ENCODE results near the gene PPT2. TPM values are rescaled to one million over a fixed set of nuclear protein-coding genes. Genes with fewer than 3 reads are reported as not detected.
A peak's percentile ranks its signal among the peaks of the same experiment; 100 is the strongest.

The PPT2 gene
- total RNA-seq, 2 donors from 2014 or later = 51.1 to 65.3 TPM

GRCh38 chr6:32127717-32128592 is 26.0 kb upstream of the PPT2 start, which contains the start of gene ATF6B:
TSS of gene ATF6B (minus strand) at chr6:32128246. CDS start at chr6:32128207, 39 bp downstream.
- Mint-ChIP-seq H3K4me1 (peaks cover 21% of the 10 kb centered on the region), H3K27me3 (ENCODE audit: insufficient read depth) (peaks cover 2% of the 10 kb centered on the region), H3K27ac (peak within 1 kb of the TSS; percentile 99), H3K36me3 (ENCODE audit: low read depth) (peaks cover 23% of the 10 kb centered on the region), H3K4me3 (peak within 1 kb of the TSS; percentile 99), H3K9me3 (no peaks in the 10 kb centered on the region)
- Histone ChIP-seq H3K27ac (ENCODE audit: low read depth, low read length) (peak within 1 kb of the TSS; percentile 92), H3K27me3 (ENCODE audit: control insufficient read depth, insufficient read depth, low read length, poor library complexity, severe bottlenecking) (no peaks in the 10 kb centered on the region), H3K36me3 (ENCODE audit: control insufficient read depth, insufficient read depth, low read length) (peaks cover 25% of the 10 kb centered on the region), H3K9ac (ENCODE audit: extremely low read depth, low read length, poor library complexity, severe bottlenecking) (peak within 1 kb of the TSS; percentile 87), H3K4me1 (ENCODE audit: control insufficient read depth, insufficient read depth, low read length) (peaks cover 9% of the 10 kb centered on the region), H3K9me3 (ENCODE audit: control insufficient read depth, low read length) (no peaks in the 10 kb centered on the region), H3K4me3 (ENCODE audit: low read length) (peak within 1 kb of the TSS; percentile 85)
- WGBS, 2 experiments (ENCODE audit: insufficient coverage in 1 of 2, insufficient read length in 1 of 2) = 0 to 1% methylated on average over 26 to 44 of the region's 44 CpGs
- no peak for TF ChIP-seq CTCF (conservative IDR thresholded peaks at IDR 0.05)
- peak; percentile 98 for DNase-seq

- Mint-ChIP-seq H3K4me3 (peak overlapping the region; percentile 99), H3K27me3 (ENCODE audit: insufficient read depth) (peaks cover 3% of the 10 kb centered on the region), H3K4me1 (peaks cover 21% of the 10 kb centered on the region), H3K27ac (peak overlapping the region; percentile 99), H3K9me3 (no peaks in the 10 kb centered on the region), H3K36me3 (ENCODE audit: low read depth) (peaks cover 16% of the 10 kb centered on the region)
- H3K9ac ChIP-seq (ENCODE audit: extremely low read depth, low read length, poor library complexity, severe bottlenecking) = no peak overlapping the region
- no peak overlapping the region for H3K27ac ChIP-seq (ENCODE audit: low read depth, low read length)
- WGBS, 2 experiments (ENCODE audit: insufficient coverage in 1 of 2, insufficient read length in 1 of 2) = 90 to 97% methylated on average over 13 of the region's 13 CpGs
- H3K4me1 ChIP-seq (ENCODE audit: control insufficient read depth, insufficient read depth, low read length) = peaks cover 9% of the 10 kb centered on the region
- H3K9me3 ChIP-seq (ENCODE audit: control insufficient read depth, low read length) = no peaks in the 10 kb centered on the region
- no peak for DNase-seq
- no peak for TF ChIP-seq CTCF (conservative IDR thresholded peaks at IDR 0.05)
- peaks cover 19% of the 10 kb centered on the region for H3K36me3 ChIP-seq (ENCODE audit: control insufficient read depth, insufficient read depth, low read length)
- H3K27me3 ChIP-seq (ENCODE audit: control insufficient read depth, insufficient read depth, low read length, poor library complexity, severe bottlenecking) = no peaks in the 10 kb centered on the region
- H3K4me3 ChIP-seq (ENCODE audit: low read length) = peak overlapping the region; percentile 85
Observed at GRCh38 chr6:32128751-32129296, 25.1 kb upstream of the PPT2 start.

- Mint-ChIP-seq H3K27me3 (ENCODE audit: insufficient read depth) (peaks cover 8% of the 10 kb centered on the region), H3K9me3 (no peaks in the 10 kb centered on the region), H3K27ac (peak overlapping the region; percentile 99), H3K36me3 (ENCODE audit: low read depth) (peaks cover 11% of the 10 kb centered on the region), H3K4me3 (peak overlapping the region; percentile 99), H3K4me1 (peaks cover 21% of the 10 kb centered on the region)
- H3K4me1 ChIP-seq (ENCODE audit: control insufficient read depth, insufficient read depth, low read length) = peaks cover 9% of the 10 kb centered on the region
- no peak overlapping the region for H3K27ac ChIP-seq (ENCODE audit: low read depth, low read length)
- 48 to 55% methylated on average over 18 to 22 of the region's 22 CpGs for WGBS, 2 experiments (ENCODE audit: insufficient coverage in 1 of 2, insufficient read length in 1 of 2)
- TF ChIP-seq CTCF (conservative IDR thresholded peaks at IDR 0.05) = no peak
- DNase-seq = no peak
- H3K9ac ChIP-seq (ENCODE audit: extremely low read depth, low read length, poor library complexity, severe bottlenecking) = peak overlapping the region; percentile 56
- H3K9me3 ChIP-seq (ENCODE audit: control insufficient read depth, low read length) = no peaks in the 10 kb centered on the region
- H3K27me3 ChIP-seq (ENCODE audit: control insufficient read depth, insufficient read depth, low read length, poor library complexity, severe bottlenecking) = no peaks in the 10 kb centered on the region
- peaks cover 13% of the 10 kb centered on the region for H3K36me3 ChIP-seq (ENCODE audit: control insufficient read depth, insufficient read depth, low read length)
- H3K4me3 ChIP-seq (ENCODE audit: low read length) = peak overlapping the region; percentile 85
Observed at GRCh38 chr6:32129297-32130088, 24.4 kb upstream of the PPT2 start.
